DMS53 treated with DMSO at 0.1 percent for 48 hours (cell line): ENCODE data around the gene APMAP.
"Not testable (repeated sequence)": the region's sequence is repeated elsewhere in the genome, so short reads cannot be mapped to it uniquely, and the experiment has no call there.

ENCODE experiments used
- DNase-seq: peaks from one replicate; lab custom pipeline; 2025; ENCODE audit not compliant: unreplicated experiment; lab: John Stamatoyannopoulos, UW

APMAP gene

DNA sequence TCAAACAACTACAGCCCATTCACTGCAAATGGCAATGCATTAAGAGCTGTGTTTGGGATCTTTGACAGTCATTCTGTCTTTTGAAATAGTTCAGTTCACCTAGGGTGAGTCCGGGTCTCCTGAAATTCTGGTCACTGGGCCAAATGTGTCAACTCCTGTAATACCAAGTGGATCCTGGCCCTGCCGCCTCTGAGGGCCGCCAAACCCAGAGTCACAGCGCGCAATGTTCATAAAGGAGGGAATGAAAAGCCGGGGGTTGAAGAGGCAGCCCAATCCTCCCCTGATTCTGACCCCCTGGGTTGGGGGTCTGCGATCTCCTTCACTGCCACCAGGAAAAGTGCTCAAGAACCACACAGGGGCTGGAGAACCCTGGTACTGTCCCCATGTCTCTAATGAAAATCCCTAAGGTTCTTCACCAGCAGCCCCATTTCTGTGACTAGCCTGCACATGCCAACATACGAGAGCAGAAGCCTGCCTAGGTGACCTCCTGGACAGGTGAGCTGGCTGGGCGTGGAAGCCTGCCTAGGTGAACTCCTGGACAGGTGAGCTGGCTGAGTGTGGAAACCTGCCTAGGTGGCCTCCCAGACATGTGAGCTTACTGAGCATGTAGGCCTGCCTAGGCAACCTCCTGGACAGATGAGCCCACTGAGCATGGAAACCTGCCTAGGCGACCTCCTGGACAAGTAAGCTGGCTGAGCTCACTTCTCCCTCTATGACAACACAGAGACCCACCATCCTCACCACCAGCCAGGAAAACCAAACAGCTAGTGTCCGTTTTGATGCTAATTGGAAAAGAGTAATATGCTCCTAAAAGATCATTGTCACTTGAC lies 16.1 kb upstream of the APMAP start:
- no peak for DNase-seq

DNA sequence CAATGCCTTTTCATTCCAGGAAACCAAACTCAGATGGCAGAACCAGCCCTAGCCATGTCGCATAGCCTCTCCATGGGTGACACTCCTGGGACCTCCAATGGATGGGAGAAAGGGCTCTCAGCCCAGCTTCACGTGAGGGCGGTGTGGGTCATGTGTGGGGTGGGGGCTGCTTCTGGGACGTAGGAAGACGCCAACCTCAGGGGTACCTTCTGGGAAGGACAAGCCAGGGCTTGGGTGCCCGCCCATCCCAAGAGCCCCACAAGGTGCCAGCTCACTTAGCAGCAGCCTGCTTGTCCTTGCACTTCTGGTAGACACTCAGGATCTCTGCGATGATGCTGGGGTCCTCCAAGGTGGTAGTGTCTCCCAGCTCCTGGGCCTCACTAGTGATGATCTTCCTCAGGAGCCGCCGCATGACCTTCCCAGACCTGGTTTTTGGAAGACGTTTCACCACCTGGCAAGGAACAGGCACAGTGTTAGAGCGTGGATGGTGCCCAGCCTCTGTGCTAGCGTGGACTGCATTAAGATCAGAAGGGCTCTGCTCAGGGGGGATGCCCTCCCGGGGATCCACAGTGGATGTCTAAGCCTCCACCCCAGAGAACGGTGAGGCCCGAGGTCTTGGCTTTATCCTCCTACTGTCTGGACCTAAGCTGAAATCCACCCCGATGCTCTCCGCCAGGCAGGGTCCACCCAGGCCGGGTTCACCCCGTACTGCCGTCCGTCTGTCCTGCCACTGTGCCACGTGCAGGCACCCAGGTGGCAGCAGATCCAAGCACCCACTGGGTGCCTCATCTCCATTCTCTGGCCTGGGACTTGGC lies 15.1 kb upstream of the APMAP start:
- no peak for DNase-seq

GRCh38 chr20:25006431-25007167 lies 14.0 kb upstream of the APMAP start:
- DNase-seq: no peak

DNA sequence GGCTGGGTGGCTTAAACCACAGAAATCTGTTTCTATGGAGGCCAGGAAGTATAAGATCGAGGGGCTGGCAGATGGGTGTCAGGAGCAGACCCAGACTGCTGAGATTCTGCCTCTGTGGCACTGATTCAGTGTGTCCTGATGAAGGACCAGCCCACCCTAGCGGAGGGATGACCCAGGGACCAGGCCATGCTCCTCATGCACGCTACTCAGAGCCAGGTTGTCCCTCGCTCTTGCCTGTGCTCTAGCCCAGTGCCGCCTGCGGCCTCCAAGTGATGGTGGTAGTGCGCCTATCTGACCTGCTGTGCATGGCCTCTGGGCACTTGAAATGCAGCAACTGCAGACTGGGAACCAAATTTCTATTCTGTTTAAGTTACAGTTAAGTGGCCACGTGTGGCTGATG lies 13.1 kb upstream of the APMAP start:
- DNase-seq: no peak

- no peak for DNase-seq
Observed at GRCh38 chr20:25005220-25005619, 12.7 kb upstream of the APMAP start.

GRCh38 chr20:25003002-25003401 lies 10.5 kb upstream of the APMAP start:
- DNase-seq: no peak

DNA sequence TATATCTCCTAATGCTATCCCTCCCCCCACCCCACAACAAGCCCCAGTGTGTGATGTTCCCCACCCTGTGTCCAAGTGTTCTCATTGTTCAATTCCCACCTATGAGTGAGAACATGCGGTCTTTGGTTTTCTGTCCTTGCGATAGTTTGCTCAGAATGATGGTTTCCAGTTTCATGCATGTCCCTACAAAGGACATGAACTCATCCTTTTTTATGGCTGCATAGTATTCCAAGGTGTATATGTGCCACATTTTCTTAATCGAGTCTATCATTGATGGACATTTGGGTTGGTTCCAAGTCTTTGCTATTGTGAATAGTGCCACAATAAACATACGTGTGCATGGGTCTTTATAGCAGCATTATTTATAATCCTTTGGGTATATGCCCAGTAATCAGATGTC lies 8.8 kb upstream of the APMAP start:
- DNase-seq: not testable (repeated sequence)

- peak; percentile 51 for DNase-seq
Observed at GRCh38 chr20:25000268-25000801, 7.8 kb upstream of the APMAP start.

GRCh38 chr20:24999568-24999967 lies 7.0 kb upstream of the APMAP start:
- DNase-seq: no peak

- DNase-seq: no peak
Observed at GRCh38 chr20:24998631-24999445, 6.3 kb upstream of the APMAP start.

DNA sequence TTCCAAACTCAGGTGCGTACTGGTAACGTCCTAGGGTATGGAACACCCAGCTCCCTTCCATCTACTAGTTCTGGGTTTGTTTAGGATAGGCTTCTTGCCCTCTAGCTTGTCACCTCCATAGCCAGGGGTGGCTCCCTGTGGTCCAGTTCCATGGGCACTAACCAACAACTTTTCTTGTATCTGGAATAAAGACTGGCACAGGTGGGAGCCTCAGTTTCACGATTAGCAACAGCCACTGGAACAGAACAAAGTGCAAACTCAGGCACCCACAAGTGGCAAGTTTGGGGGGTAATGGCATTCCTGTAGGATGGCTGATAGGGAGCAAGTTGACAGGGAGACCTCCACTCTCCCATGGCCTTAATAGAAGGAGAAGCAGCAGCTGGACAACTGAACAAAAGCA lies 5.6 kb upstream of the APMAP start:
- DNase-seq: no peak

- DNase-seq: no peak
Observed at GRCh38 chr20:24996449-24997377, 4.2 kb upstream of the APMAP start.

DNA sequence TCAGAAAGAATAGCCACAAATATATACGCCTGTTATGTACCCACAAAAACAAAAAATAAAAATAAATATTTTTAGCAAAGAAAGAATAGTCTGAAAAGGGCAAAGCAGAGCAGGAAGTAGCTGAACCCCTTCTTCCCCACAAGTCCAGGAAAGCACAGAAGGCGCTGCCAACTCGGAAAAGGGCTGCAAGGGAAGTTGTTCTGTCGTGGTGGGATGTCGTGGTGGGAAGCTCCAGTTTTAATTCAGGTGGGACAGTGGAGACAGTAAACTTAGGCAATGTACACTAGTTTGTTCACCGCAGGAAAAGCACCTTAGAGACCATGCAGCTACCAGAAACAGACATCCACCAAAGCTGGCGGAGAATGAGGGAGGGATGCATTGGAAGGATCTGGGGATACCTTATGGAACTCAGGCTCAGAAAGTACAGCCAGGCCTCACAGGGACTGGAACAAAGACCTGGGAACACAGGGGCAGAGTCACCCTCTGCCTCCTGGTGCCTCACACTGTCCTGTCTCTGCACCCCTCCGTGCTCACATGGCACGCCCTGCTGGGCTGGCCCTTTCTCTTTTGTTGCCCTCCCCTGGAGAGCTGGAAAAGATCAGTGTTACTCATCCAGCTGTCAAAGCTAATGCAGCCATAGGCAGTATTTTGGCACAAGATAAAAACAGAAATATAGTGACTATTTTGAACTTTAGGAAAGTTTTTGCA lies 3.3 kb upstream of the APMAP start:
- DNase-seq: no peak

GRCh38 chr20:24994470-24995368 lies 2.2 kb upstream of the APMAP start:
- peak; percentile 55 for DNase-seq

DNA sequence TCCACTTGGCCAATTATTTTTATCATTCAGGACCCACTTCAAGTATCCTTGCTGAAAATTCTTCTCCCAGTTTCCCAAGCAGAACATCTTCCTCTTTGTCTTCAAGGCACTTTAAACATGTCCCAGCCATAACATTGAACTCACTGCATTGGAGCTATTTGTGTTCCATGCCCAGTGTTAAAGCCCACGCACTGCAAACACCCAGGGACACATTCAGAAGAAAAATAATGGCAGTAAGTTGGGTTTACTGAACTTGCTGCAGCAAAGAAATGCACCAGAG lies 1.6 kb upstream of the APMAP start:
- no peak for DNase-seq

DNA sequence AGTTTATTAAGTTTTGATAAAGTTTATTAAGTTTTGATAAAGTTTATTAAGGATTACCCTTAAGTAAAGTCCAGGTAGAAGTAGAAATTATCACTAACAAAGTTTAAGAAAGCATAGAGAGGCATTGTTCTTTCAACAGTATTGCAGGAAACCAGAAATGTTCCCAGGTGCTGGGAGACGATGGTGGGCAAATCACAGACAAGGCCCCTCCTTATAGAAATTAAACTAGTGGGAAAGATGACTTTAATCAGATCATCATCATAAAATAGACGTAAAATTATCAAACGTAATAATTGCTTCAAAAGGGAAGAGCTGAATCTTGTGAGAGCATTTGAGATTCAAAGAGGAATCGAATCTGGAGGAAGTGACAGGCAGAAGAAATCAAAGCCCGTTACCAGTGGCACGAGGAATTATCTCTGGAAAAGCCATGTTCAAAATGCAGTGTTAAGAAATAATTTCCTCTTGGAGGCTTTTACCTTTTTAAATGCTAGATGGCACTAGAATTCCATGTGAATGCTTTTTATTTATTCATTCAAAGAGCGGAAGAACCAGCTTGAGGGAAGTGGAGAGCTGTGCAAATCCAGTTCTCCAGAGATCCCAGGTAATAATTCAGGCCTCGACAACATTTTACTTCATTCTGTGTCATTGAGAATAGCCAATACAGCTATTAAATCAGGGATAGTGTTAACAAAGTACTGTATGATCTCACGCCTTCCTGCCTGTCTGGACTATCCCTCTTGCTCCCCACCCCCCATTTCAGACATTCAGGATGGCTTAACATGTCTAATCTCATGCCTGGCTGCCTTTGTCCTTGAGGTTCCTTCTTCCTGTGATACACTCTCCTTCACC lies 1.0 kb upstream of the APMAP start:
- peak; percentile 59 for DNase-seq

- no peak for DNase-seq
Observed at GRCh38 chr20:24991897-24992486, 559 bp downstream of the APMAP start.
